Measurements from ENCODE around the gene GTF2E1.
"Not testable (repeated sequence)": the region's sequence is repeated elsewhere in the genome, so short reads cannot be mapped to it uniquely, and the experiment has no call there.

- not testable (repeated sequence) for TF ChIP-seq CTCF, POLR2A (IDR thresholded peaks at IDR 0.05)
Measured at GRCh38 chr3:120758551-120758950, 16.0 kb downstream of the GTF2E1 start.
